IMR-90 (cell line): Measurements from ENCODE around the gene USP35. TPM values are rescaled to one million over a fixed set of nuclear protein-coding genes. Genes with fewer than 3 reads are reported as not detected.

Experiments
- ATAC-seq: fragments of 200-7000 bp; cut with Tn5 transposase; 2 replicates; pipeline ENCODE4 v1.9.1; 2020; ENCODE audit warnings: low read depth, mild to moderate bottlenecking, moderate library complexity
- BruUV-seq: library from RNA; stranded (reverse); fragments of 400-500 nt; replicated peaks from 2 replicates; lab custom pipeline; 2021; lab: Mats Ljungman, UMichigan
- CTCF ChIA-PET: fragments of 300-600 bp; formaldehyde crosslinking; extraction: SDS; loops from one replicate; lab custom pipeline; 2021; ENCODE audit warnings: antibody characterized with exemption; lab: Yijun Ruan, JAX
- POLR2A ChIA-PET: fragments of 300-600 bp; sonication (Branson Sonifier 250); formaldehyde crosslinking; loops from one replicate; lab custom pipeline; 2022; ENCODE audit warnings: antibody characterized with exemption; ENCODE audit not compliant: unreplicated experiment; lab: Charles Lee
- DNase-seq: peaks from one replicate; pipeline ENCODE4 v3.0.0; 2013
- H2AFZ ChIP-seq: replicated peaks from 2 replicates; pipeline ENCODE3; 2013; ENCODE audit warnings: low read length, mild to moderate bottlenecking; ENCODE audit not compliant: poor library complexity
- H2AK5ac ChIP-seq: 2 replicates; pipeline ENCODE4 v1.6.1; 2013; ENCODE audit warnings: low read depth, low read length, inconsistent platforms
- H2AK9ac ChIP-seq: replicated peaks from 2 replicates; pipeline ENCODE3; 2013; ENCODE audit warnings: mild to moderate bottlenecking, low read depth, low read length, moderate library complexity; ENCODE audit not compliant: poor library complexity
- H2BK120ac ChIP-seq: 2 replicates; pipeline ENCODE4 v1.6.1; 2013; ENCODE audit warnings: low read depth, low read length, inconsistent platforms
- H2BK15ac ChIP-seq: 3 replicates; pipeline ENCODE4 v1.6.1; 2013; ENCODE audit warnings: low read depth, low read length, inconsistent platforms
- H2BK20ac ChIP-seq: 2 replicates; pipeline ENCODE4 v1.6.1; 2013; ENCODE audit warnings: low read depth, mild to moderate bottlenecking, inconsistent platforms, low read length, moderate library complexity
- H2BK5ac ChIP-seq: 2 replicates; pipeline ENCODE4 v1.6.1; 2013; ENCODE audit warnings: mild to moderate bottlenecking, low read depth, low read length, inconsistent platforms; ENCODE audit not compliant: poor library complexity, severe bottlenecking
- H3K14ac ChIP-seq: replicated peaks from 2 replicates; pipeline ENCODE4 v1.6.1; 2013; ENCODE audit warnings: low read depth, low read length, inconsistent platforms
- H3K18ac ChIP-seq: 2 replicates; pipeline ENCODE4 v1.6.1; 2013; ENCODE audit warnings: low read depth, low read length, control low read depth
- H3K23ac ChIP-seq: 2 replicates; pipeline ENCODE4 v1.6.1; 2013; ENCODE audit warnings: low read depth, low read length, inconsistent platforms
- H3K27ac ChIP-seq: 2 replicates; pipeline ENCODE4 v1.5.1; 2013; ENCODE audit warnings: mild to moderate bottlenecking, control low read depth, low read length; ENCODE audit not compliant: insufficient read depth
- H3K27me3 ChIP-seq: 2 replicates; pipeline ENCODE4 v1.6.1; 2013; ENCODE audit warnings: low read length; ENCODE audit not compliant: control insufficient read depth, insufficient read depth
- H3K36me3 ChIP-seq: 2 replicates; pipeline ENCODE4 v1.6.1; 2013; ENCODE audit warnings: low read length, mixed read lengths; ENCODE audit not compliant: control insufficient read depth, insufficient read depth
- H3K4ac ChIP-seq: 2 replicates; pipeline ENCODE4 v1.6.1; 2013; ENCODE audit warnings: low read depth, low read length, inconsistent platforms
- H3K4me1 ChIP-seq: 2 replicates; pipeline ENCODE4 v1.6.1; 2013; ENCODE audit warnings: low read length, mixed read lengths; ENCODE audit not compliant: control insufficient read depth, insufficient read depth
- H3K4me2 ChIP-seq: 2 replicates; pipeline ENCODE4 v1.6.1; 2013; ENCODE audit warnings: low read depth, mild to moderate bottlenecking, control low read depth, low read length, moderate library complexity
- H3K4me3 ChIP-seq: 2 replicates; pipeline ENCODE4 v1.5.1; 2013; ENCODE audit warnings: low read depth, mild to moderate bottlenecking, control low read depth, low read length, moderate library complexity; ENCODE audit not compliant: insufficient read depth
- H3K56ac ChIP-seq: 2 replicates; pipeline ENCODE4 v1.6.1; 2013; ENCODE audit warnings: low read length, inconsistent platforms; ENCODE audit not compliant: insufficient read depth; ENCODE audit errors: extremely low read depth
- H3K79me1 ChIP-seq, 2 experiments: 2 replicates each; pipeline ENCODE4 v1.6.1; 2013; ENCODE audit warnings: low read length in 2 of 2, inconsistent platforms in 1 of 2, low read depth in 1 of 2
- H3K9ac ChIP-seq: 2 replicates; pipeline ENCODE4 v1.6.1; 2013; ENCODE audit warnings: low read depth, low read length, control low read depth
- H3K9me1 ChIP-seq: 2 replicates; pipeline ENCODE4 v1.6.1; 2013; ENCODE audit warnings: low read length, inconsistent platforms; ENCODE audit not compliant: insufficient read depth
- H3K9me3 ChIP-seq: 2 replicates; pipeline ENCODE4 v1.6.1; 2013; ENCODE audit warnings: low read length; ENCODE audit not compliant: control insufficient read depth, insufficient read depth
- H4K20me1 ChIP-seq: 2 replicates; pipeline ENCODE4 v1.6.1; 2013; ENCODE audit warnings: low read length, inconsistent platforms; ENCODE audit not compliant: insufficient read depth
- H4K5ac ChIP-seq: 2 replicates; pipeline ENCODE4 v1.6.1; 2013; ENCODE audit warnings: mild to moderate bottlenecking, low read depth, low read length, control low read depth
- H4K8ac ChIP-seq, 2 experiments: 2 replicates each; pipeline ENCODE4 v1.6.1; 2013; ENCODE audit warnings: low read depth in 2 of 2, low read length in 2 of 2, control low read depth in 1 of 2, inconsistent platforms in 1 of 2
- H4K91ac ChIP-seq: 2 replicates; pipeline ENCODE4 v1.6.1; 2013; ENCODE audit warnings: low read depth, low read length, inconsistent platforms; ENCODE audit not compliant: insufficient read depth
- BHLHE40 ChIP-seq: fragments of 150-350 bp; IDR thresholded peaks from 2 replicates; pipeline ENCODE4 v1.6.1; 2016; ENCODE audit warnings: mild to moderate bottlenecking, low read depth, low read length
- CEBPB ChIP-seq: IDR thresholded peaks from 2 replicates; pipeline ENCODE4 v1.6.1; 2012; ENCODE audit warnings: low read depth, low read length, improper control_type of control experiment
- CHD1 ChIP-seq: IDR thresholded peaks from 2 replicates; pipeline ENCODE4 v1.6.1; 2012; ENCODE audit warnings: low read depth, low read length, improper control_type of control experiment
- FOS ChIP-seq: fragments of 150-350 bp; IDR thresholded peaks from 2 replicates; pipeline ENCODE4 v1.6.1; 2016; ENCODE audit warnings: low read depth, low read length
- MAFK ChIP-seq: IDR thresholded peaks from 2 replicates; pipeline ENCODE4 v1.6.1; 2012; ENCODE audit warnings: low read depth, low read length, improper control_type of control experiment
- MAZ ChIP-seq: IDR thresholded peaks from 2 replicates; pipeline ENCODE4 v1.6.1; 2012; ENCODE audit warnings: low read depth, mild to moderate bottlenecking, low read length, improper control_type of control experiment, moderate library complexity, borderline replicate concordance
- MXI1 ChIP-seq: IDR thresholded peaks from 2 replicates; pipeline ENCODE4 v1.6.1; 2012; ENCODE audit warnings: low read depth, mild to moderate bottlenecking, low read length, moderate library complexity, borderline replicate concordance
- NFE2L2 ChIP-seq: fragments of 150-350 bp; IDR thresholded peaks from 2 replicates; pipeline ENCODE4 v1.6.1; 2016; ENCODE audit warnings: low read depth, mild to moderate bottlenecking, low read length
- POLR2A ChIP-seq: IDR thresholded peaks from 2 replicates; pipeline ENCODE4 v1.6.1; 2012; ENCODE audit warnings: mild to moderate bottlenecking, low read depth, low read length
- RAD21 ChIP-seq: IDR thresholded peaks from 2 replicates; pipeline ENCODE4 v1.6.1; 2012; ENCODE audit warnings: low read length, improper control_type of control experiment
- RCOR1 ChIP-seq: IDR thresholded peaks from 2 replicates; pipeline ENCODE4 v1.6.1; 2012; ENCODE audit warnings: mild to moderate bottlenecking, low read length, improper control_type of control experiment; ENCODE audit not compliant: insufficient replicate concordance
- RFX5 ChIP-seq: IDR thresholded peaks from 2 replicates; pipeline ENCODE4 v1.8.0; 2012; ENCODE audit warnings: low read depth, mild to moderate bottlenecking, low read length, moderate library complexity
- SMC3 ChIP-seq: fragments of 150-350 bp; IDR thresholded peaks from 2 replicates; pipeline ENCODE4 v1.6.1; 2016; ENCODE audit warnings: low read depth, mild to moderate bottlenecking, antibody characterized with exemption, low read length, moderate library complexity
- USF2 ChIP-seq: fragments of 150-350 bp; IDR thresholded peaks from 2 replicates; pipeline ENCODE4 v1.6.1; 2017; ENCODE audit warnings: mild to moderate bottlenecking, antibody characterized with exemption, low read length, low read depth
- WGBS, 2 experiments: methylation state at CpG; one replicate each; pipeline versions ENCODE4 v1.1.5 to v1.1.7; 2013; ENCODE audit warnings: missing lambda C conversion rate in 2 of 2; ENCODE audit not compliant: insufficient read length in 1 of 2; ENCODE audit errors: extremely low coverage in 2 of 2; 5-methylcytosine and 5-hydroxymethylcytosine counted together
- dilution Hi-C: fragments of 300-500 bp; cut with HindIII; formaldehyde crosslinking; loops from one replicate; pipeline ENCODE4 v1.14.3; 2018; ENCODE audit warnings: low sequenced_read_pairs; ENCODE audit not compliant: unreplicated experiment
- in situ Hi-C: fragments of 300-500 bp; cut with MboI; formaldehyde crosslinking; loops from 3 replicates; pipeline ENCODE4 v1.14.3; 2019; ENCODE audit warnings: low sequenced_read_pairs, inconsistent platforms, mixed read lengths
- intact Hi-C: fragments of 100-400 bp; cut with micrococcal nuclease; formaldehyde crosslinking; loops from 2 replicates; pipeline ENCODE4 v1.10.0; 2022
- polyA plus RNA-seq, 3 experiments: library from polyadenylated mRNA; depleted of rRNA; stranded (reverse); fragments of >200 nt; gene quantifications; 2 replicates each; pipeline ENCODE4 v1.2.3, GENCODE V29; 2012; ENCODE audit warnings: low replicate concordance in 1 of 3
- total RNA-seq: library from RNA; depleted of rRNA; stranded (reverse); fragments of >200 nt; gene quantifications from 2 replicates; pipeline ENCODE4 v1.2.3, GENCODE V29; 2012
- TF ChIP-seq, protein P1 (sequence below): fragments of 150-350 bp; IDR thresholded peaks from 2 replicates; pipeline ENCODE4 v1.6.1; 2016; ENCODE audit warnings: low read depth, mild to moderate bottlenecking, low read length, moderate library complexity, borderline replicate concordance
- TF ChIP-seq, protein P2 (sequence below): conservative IDR thresholded peaks from 2 replicates; pipeline ENCODE4 v1.5.1; 2012; ENCODE audit warnings: mild to moderate bottlenecking, low read depth, low read length, improper control_type of control experiment

The USP35 gene
- total and polyA plus RNA-seq, 2 of the 4 experiments (the other 2 are of a cell fraction), result 2.7 to 11.3 TPM

DNA sequence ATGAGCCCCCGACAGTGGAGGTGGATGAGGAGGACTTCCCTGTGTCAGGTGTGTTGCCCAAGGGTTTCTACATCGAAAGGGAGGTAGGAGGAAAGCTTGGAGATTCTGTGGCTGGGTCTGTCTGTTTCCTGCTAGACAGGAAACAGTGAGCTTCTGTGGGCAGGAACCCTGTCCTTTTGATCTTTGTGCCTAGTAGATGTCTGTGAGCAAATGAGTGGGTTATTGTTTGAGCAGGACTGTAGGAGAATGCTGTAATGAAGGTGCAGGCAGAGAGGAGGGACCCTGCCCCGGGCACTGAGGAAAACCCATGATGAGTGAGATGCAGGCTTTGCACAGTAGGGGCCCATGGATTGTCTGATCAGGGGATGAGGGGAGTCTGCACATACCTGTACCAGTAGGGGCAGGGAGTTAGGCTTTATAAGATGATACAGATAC, 14.0 kb downstream of the USP35 start:
- WGBS, 2 experiments, result 90% methylated on average over 2 of the region's 3 CpGs; no CpG with 5 or more reads in 1 of the 2 experiments
- dilution Hi-C loops, result no loop called here

More for the DNA sequence above, 14.0 kb downstream of the USP35 start:
- Histone ChIP-seq H3K4ac (no peak overlapping the region), H2BK20ac (no peak overlapping the region), H2AFZ (no peak overlapping the region), H3K14ac (no peak overlapping the region), H3K27me3 (no peaks in the 10 kb centered on the region), H2AK9ac (no peak overlapping the region), H3K36me3 (peaks cover 51% of the 10 kb centered on the region), H2BK15ac (no peak overlapping the region), H3K27ac (no peak overlapping the region), H3K9me1 (peaks cover under 1% of the 10 kb centered on the region), H3K18ac (no peak overlapping the region), H4K20me1 (peaks cover 10% of the 10 kb centered on the region), H4K8ac (no peak overlapping the region), H3K79me1 (peaks cover 11 to 34% of the 10 kb centered on the region in 2 experiments), H3K56ac (no peak overlapping the region), H3K4me3 (no peak overlapping the region), H3K9ac (no peak overlapping the region), H3K4me2 (no peak overlapping the region), H4K5ac (no peak overlapping the region), H3K4me1 (peaks cover 4% of the 10 kb centered on the region; the same call in 1 of the 2 replicates), H2AK5ac (no peak overlapping the region), H2BK120ac (no peak overlapping the region), H3K23ac (no peak overlapping the region), H2BK5ac (no peak overlapping the region), H3K9me3 (no peaks in the 10 kb centered on the region), H4K91ac (no peak overlapping the region)
- TF ChIP-seq POLR2A (no peak), BHLHE40 (no peak), NFE2L2 (no peak), MAZ (no peak), SMC3 (no peak), RCOR1 (no peak), MAFK (no peak), RFX5 (no peak), CHD1 (no peak), MXI1 (no peak), USF2 (no peak), CEBPB (no peak), FOS (no peak), RAD21 (no peak)
- TF ChIP-seq, protein P1, sequence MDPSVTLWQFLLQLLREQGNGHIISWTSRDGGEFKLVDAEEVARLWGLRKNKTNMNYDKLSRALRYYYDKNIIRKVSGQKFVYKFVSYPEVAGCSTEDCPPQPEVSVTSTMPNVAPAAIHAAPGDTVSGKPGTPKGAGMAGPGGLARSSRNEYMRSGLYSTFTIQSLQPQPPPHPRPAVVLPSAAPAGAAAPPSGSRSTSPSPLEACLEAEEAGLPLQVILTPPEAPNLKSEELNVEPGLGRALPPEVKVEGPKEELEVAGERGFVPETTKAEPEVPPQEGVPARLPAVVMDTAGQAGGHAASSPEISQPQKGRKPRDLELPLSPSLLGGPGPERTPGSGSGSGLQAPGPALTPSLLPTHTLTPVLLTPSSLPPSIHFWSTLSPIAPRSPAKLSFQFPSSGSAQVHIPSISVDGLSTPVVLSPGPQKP, result no peak
- TF ChIP-seq, protein P2, sequence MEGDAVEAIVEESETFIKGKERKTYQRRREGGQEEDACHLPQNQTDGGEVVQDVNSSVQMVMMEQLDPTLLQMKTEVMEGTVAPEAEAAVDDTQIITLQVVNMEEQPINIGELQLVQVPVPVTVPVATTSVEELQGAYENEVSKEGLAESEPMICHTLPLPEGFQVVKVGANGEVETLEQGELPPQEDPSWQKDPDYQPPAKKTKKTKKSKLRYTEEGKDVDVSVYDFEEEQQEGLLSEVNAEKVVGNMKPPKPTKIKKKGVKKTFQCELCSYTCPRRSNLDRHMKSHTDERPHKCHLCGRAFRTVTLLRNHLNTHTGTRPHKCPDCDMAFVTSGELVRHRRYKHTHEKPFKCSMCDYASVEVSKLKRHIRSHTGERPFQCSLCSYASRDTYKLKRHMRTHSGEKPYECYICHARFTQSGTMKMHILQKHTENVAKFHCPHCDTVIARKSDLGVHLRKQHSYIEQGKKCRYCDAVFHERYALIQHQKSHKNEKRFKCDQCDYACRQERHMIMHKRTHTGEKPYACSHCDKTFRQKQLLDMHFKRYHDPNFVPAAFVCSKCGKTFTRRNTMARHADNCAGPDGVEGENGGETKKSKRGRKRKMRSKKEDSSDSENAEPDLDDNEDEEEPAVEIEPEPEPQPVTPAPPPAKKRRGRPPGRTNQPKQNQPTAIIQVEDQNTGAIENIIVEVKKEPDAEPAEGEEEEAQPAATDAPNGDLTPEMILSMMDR, result no peak
- DNase-seq (no peak), ATAC-seq (no peak)
- ChIA-PET POLR2A (no interaction called here), CTCF (no interaction called here)
- no TSS peak for BruUV-seq
- intact Hi-C loops (no loop called here), in situ Hi-C loops (no loop called here)
